ENCODE data around the gene TAC4. TPM values are rescaled to one million over a fixed set of nuclear protein-coding genes. Genes with fewer than 3 reads are reported as not detected.
"Not testable (repeated sequence)": the region's sequence is repeated elsewhere in the genome, so short reads cannot be mapped to it uniquely, and the experiment has no call there.

The TAC4 gene
- total RNA-seq, 1 donor from 2014 or later = not detected

DNA sequence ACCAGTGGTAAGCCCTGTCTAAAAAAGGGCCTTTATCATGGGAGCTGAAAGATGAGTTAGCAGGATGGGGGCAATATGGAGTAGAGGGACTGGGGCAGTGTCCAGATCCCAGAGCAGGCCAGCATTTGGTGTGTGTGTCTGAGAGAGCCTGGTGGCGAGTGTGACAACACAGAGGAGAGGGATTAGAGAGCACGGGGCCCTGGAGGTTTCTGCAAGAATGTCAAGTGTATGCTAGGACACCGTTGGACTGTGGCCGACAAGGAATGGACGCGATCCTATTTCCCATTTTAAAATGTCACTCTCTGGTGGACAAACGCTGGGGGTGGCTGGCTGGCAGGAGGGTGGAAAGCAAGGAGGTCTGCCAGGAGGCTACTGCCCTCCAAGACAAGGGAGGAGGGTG is 12.4 kb downstream of the TAC4 start:
- Mint-ChIP-seq H3K9me3 (ENCODE audit: low read depth) (no peaks in the 10 kb centered on the region), H3K36me3 (ENCODE audit: low read depth) (peaks cover 13% of the 10 kb centered on the region), H3K27me3 (ENCODE audit: low read depth) (no peaks in the 10 kb centered on the region), H3K4me1 (ENCODE audit: low read depth) (peaks cover 38% of the 10 kb centered on the region), H3K4me3 (ENCODE audit: unreplicated experiment) (peak overlapping the region; percentile 5), H3K27ac (ENCODE audit: unreplicated experiment) (peak overlapping the region; percentile 88)
- no peak for DNase-seq (ENCODE audit: low spot score)
- TF ChIP-seq, protein P1, sequence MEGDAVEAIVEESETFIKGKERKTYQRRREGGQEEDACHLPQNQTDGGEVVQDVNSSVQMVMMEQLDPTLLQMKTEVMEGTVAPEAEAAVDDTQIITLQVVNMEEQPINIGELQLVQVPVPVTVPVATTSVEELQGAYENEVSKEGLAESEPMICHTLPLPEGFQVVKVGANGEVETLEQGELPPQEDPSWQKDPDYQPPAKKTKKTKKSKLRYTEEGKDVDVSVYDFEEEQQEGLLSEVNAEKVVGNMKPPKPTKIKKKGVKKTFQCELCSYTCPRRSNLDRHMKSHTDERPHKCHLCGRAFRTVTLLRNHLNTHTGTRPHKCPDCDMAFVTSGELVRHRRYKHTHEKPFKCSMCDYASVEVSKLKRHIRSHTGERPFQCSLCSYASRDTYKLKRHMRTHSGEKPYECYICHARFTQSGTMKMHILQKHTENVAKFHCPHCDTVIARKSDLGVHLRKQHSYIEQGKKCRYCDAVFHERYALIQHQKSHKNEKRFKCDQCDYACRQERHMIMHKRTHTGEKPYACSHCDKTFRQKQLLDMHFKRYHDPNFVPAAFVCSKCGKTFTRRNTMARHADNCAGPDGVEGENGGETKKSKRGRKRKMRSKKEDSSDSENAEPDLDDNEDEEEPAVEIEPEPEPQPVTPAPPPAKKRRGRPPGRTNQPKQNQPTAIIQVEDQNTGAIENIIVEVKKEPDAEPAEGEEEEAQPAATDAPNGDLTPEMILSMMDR (IDR thresholded peaks at IDR 0.05) = no peak

DNA sequence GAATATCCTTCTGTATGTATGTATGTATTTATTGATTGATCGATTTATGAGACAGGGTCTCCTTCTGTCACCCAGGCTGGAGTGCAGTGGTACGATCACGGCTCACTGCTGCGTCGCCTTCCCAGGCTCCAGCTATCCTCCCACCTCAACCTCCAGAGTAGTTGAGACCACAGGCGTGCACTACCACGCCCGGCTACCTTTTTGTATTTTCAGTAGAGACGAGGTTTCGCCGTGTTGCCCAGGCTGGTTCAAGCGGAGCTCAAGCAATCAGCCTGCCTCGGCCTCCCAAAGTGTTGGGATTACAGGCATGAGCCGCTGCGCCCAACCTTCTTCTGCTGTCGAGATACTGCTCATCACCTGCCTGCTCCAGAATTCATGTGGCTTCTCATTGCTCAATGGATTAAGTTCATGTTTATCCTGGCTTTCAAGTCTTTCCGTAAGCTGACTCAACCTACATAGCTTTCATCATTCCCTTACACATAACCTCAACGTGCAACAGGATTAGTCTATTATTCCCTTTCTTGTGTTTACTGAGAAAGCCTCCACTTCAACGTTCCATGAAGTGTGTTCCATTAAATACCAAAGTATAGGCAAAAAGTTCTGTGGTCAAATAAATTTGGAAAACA is 13.6 kb downstream of the TAC4 start:
- DNase-seq (ENCODE audit: low spot score) = no peak
- H3K27ac Mint-ChIP-seq (ENCODE audit: unreplicated experiment) = no peak overlapping the region

DNA sequence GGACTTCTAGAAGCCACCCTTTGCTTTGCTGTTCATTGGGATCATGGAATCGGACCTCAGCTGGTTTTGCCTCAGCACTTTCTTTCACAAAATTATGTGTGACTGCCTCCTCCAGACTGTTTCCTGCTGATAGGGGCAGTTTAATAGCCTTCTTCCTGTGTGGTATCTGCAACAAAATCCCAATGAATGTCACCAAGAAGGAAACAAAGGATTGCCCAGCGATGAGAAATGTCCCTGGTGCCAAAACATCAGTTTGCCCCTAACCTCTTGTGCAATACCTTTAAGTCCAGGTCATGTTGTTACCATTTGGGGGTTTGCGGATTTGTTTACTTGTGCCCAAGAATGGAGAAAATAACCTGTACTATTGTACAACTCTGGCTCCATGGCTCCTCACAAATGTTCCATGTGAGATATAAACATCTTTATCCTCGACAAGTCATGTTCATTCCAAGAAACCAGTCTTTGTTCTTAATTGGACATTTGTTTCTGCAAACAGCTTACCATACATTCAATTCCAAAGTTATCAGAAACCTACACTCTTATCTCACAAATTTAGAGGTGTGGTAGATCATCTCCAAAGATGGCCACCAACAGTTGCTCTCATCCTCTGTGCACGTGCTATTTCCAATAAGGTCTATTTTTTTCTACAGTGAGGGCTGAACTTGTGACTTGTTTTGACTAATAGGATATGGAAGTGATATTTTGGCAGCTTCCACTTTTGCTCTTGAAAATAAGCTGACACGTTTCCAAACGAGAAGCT is 14.8 kb downstream of the TAC4 start:
- TF ChIP-seq, protein P1 (IDR thresholded peaks at IDR 0.05) = no peak
- no peak overlapping the region for H3K4me3 Mint-ChIP-seq (ENCODE audit: unreplicated experiment)

More for the DNA sequence above, 13.6 kb downstream of the TAC4 start:
- peaks cover 49% of the 10 kb centered on the region for H3K4me1 Mint-ChIP-seq (ENCODE audit: low read depth)
- TF ChIP-seq, protein P1 (IDR thresholded peaks at IDR 0.05) = no peak
- H3K9me3 Mint-ChIP-seq (ENCODE audit: low read depth) = no peaks in the 10 kb centered on the region
- H3K36me3 Mint-ChIP-seq (ENCODE audit: low read depth) = peaks cover 13% of the 10 kb centered on the region
- no peak overlapping the region for H3K4me3 Mint-ChIP-seq (ENCODE audit: unreplicated experiment)
- no peaks in the 10 kb centered on the region for H3K27me3 Mint-ChIP-seq (ENCODE audit: low read depth)

DNA sequence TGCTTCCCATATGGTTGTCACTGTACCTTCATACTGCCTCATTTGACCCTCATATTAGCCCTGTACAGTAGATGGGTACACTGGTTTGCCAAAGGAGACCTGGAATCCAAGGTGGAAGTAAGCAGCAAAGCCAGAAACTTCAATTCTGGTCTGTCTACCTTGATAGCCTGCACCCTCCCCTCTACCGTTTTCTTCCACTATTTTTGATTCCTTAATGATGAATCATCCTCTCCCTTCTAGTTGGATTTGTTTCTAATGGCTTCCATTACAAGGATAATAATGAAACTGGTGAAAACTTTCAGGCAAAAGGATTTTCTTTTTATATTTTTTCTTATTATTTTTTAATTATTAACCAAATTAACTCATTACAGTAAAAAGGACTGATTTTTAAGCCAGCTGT is 17.3 kb downstream of the TAC4 start:
- peaks cover 31% of the 10 kb centered on the region for H3K36me3 Mint-ChIP-seq (ENCODE audit: low read depth)
- TF ChIP-seq, protein P1 (IDR thresholded peaks at IDR 0.05) = no peak
- peaks cover 49% of the 10 kb centered on the region for H3K4me1 Mint-ChIP-seq (ENCODE audit: low read depth)
- H3K27ac Mint-ChIP-seq (ENCODE audit: unreplicated experiment) = peak overlapping the region; percentile 90
- H3K4me3 Mint-ChIP-seq (ENCODE audit: unreplicated experiment) = no peak overlapping the region
- no peaks in the 10 kb centered on the region for H3K27me3 Mint-ChIP-seq (ENCODE audit: low read depth)
- no peaks in the 10 kb centered on the region for H3K9me3 Mint-ChIP-seq (ENCODE audit: low read depth)
- DNase-seq (ENCODE audit: low spot score) = no peak

More for the DNA sequence above, 14.8 kb downstream of the TAC4 start:
- Mint-ChIP-seq H3K27me3 (ENCODE audit: low read depth) (no peaks in the 10 kb centered on the region), H3K9me3 (ENCODE audit: low read depth) (no peaks in the 10 kb centered on the region), H3K4me1 (ENCODE audit: low read depth) (peaks cover 61% of the 10 kb centered on the region), H3K27ac (ENCODE audit: unreplicated experiment) (no peak overlapping the region), H3K36me3 (ENCODE audit: low read depth) (peaks cover 17% of the 10 kb centered on the region)
- DNase-seq (ENCODE audit: low spot score) = no peak

DNA sequence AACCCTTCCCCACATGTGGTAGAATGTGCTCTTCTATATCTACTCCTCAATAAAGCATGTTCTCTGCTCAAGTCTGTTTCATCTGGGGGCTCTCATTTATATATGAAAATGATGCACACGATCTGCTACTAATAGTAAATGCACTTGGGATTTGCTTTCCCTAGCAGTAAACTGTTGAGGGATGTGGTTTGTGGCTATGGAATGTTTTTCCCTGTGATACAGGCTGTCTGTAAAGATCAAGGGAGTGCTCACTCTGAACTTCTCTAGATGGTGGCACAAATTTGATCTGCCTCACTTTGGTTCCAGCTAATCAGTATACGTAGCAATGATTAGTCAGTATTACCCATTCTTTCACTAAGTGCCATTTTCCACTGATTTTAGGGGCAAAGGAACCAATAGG is 18.8 kb downstream of the TAC4 start:
- peak overlapping the region; percentile 78 for H3K27ac Mint-ChIP-seq (ENCODE audit: unreplicated experiment)
- TF ChIP-seq, protein P1 (IDR thresholded peaks at IDR 0.05) = no peak
- no peak overlapping the region for H3K4me3 Mint-ChIP-seq (ENCODE audit: unreplicated experiment)
- no peak for DNase-seq (ENCODE audit: low spot score)
- peaks cover 40% of the 10 kb centered on the region for H3K4me1 Mint-ChIP-seq (ENCODE audit: low read depth)
- H3K36me3 Mint-ChIP-seq (ENCODE audit: low read depth) = peaks cover 29% of the 10 kb centered on the region
- no peaks in the 10 kb centered on the region for H3K27me3 Mint-ChIP-seq (ENCODE audit: low read depth)
- H3K9me3 Mint-ChIP-seq (ENCODE audit: low read depth) = no peaks in the 10 kb centered on the region

DNA sequence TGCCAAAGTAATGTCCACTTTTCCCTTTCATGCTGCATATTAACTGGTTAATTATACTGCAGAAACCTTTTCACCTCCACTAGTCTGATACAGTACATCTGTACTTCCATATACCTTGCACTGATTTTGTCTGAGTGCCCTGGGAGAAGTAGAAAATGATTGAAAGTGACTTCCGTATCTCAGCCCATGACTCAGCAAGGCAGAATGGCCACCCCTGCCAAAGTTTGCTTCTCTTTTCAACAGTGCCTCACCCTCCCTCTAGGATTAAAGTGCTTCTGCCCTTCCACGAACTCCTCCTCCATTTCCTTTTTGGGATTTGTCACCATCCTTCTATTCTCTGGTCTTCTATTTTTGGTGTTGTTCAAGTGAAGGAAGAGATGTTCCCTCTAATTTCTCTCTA is 19.5 kb downstream of the TAC4 start:
- Mint-ChIP-seq H3K27ac (ENCODE audit: unreplicated experiment) (peak overlapping the region; percentile 78), H3K36me3 (ENCODE audit: low read depth) (peaks cover 25% of the 10 kb centered on the region), H3K4me1 (ENCODE audit: low read depth) (peaks cover 40% of the 10 kb centered on the region)
- H3K9me3 Mint-ChIP-seq (ENCODE audit: low read depth); H3K27me3 Mint-ChIP-seq (ENCODE audit: low read depth); DNase-seq (ENCODE audit: low spot score); H3K4me3 Mint-ChIP-seq (ENCODE audit: unreplicated experiment): not testable (repeated sequence)
